Tibial nerve (tissue), 4 donors: Measurements from ENCODE around the gene NLRP12.

Experiments
- EP300 ChIP-seq, 2 donors: sonication (generic); formaldehyde crosslinking; IDR thresholded peaks; one replicate each; pipeline ENCODE4 v1.6.1; 2017; ENCODE audit warnings: antibody characterized with exemption in 2 of 2, mild to moderate bottlenecking in 1 of 2
- POLR2A ChIP-seq, 2 donors: fragments of 450-650 bp; IDR thresholded peaks; one replicate each; pipeline ENCODE4 v1.6.1; 2017; ENCODE audit warnings: antibody characterized with exemption in 2 of 2, mild to moderate bottlenecking in 2 of 2, moderate library complexity in 2 of 2
- TF ChIP-seq, protein P1 (sequence below), 5 experiments: fragments of 200-600 bp in 3 of 5; fragments of 450-650 bp in 2 of 5; sonication (generic) in 3 of 5; IDR thresholded peaks; one replicate each; pipeline ENCODE4 v1.5.1; 2016 to 2019; ENCODE audit warnings: antibody characterized with exemption in 5 of 5, mild to moderate bottlenecking in 3 of 5, moderate library complexity in 2 of 5

DNA sequence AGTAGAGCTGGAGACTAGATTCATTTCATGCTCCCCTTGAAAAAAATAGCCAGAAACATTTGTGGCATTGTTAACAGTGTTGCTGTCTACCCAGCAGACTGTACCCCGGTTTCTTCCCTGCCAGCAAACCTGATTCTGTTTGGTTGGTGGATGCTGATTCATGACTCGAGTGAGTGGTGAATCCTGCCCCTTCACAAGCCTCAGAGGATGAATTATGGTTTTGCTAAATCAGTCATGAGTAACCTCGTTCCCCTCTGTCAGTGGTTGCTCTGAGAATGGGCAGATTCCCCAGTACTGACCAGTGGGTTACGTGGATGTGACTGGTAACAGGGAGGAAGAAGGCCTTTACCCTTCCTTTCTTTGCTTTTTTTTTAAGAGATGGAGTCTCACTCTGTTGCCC is 10.1 kb downstream of the NLRP12 start:
- TF ChIP-seq, protein P1, sequence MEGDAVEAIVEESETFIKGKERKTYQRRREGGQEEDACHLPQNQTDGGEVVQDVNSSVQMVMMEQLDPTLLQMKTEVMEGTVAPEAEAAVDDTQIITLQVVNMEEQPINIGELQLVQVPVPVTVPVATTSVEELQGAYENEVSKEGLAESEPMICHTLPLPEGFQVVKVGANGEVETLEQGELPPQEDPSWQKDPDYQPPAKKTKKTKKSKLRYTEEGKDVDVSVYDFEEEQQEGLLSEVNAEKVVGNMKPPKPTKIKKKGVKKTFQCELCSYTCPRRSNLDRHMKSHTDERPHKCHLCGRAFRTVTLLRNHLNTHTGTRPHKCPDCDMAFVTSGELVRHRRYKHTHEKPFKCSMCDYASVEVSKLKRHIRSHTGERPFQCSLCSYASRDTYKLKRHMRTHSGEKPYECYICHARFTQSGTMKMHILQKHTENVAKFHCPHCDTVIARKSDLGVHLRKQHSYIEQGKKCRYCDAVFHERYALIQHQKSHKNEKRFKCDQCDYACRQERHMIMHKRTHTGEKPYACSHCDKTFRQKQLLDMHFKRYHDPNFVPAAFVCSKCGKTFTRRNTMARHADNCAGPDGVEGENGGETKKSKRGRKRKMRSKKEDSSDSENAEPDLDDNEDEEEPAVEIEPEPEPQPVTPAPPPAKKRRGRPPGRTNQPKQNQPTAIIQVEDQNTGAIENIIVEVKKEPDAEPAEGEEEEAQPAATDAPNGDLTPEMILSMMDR (IDR thresholded peaks at IDR 0.05) = no peak
- no peak for TF ChIP-seq POLR2A (IDR thresholded peaks at IDR 0.05)
- no peak for TF ChIP-seq EP300 (IDR thresholded peaks at IDR 0.05)
